Activated CD4-positive, CD25-positive, alpha-beta regulatory T cell (primary cell): ENCODE results near the gene WDR87.
"Not testable (repeated sequence)": the region's sequence is repeated elsewhere in the genome, so short reads cannot be mapped to it uniquely, and the experiment has no call there.

ENCODE experiments used
- DNase-seq, 4 experiments: peaks; one replicate each; lab custom pipeline; 2025; lab: John Stamatoyannopoulos, UW

Gene WDR87

DNA sequence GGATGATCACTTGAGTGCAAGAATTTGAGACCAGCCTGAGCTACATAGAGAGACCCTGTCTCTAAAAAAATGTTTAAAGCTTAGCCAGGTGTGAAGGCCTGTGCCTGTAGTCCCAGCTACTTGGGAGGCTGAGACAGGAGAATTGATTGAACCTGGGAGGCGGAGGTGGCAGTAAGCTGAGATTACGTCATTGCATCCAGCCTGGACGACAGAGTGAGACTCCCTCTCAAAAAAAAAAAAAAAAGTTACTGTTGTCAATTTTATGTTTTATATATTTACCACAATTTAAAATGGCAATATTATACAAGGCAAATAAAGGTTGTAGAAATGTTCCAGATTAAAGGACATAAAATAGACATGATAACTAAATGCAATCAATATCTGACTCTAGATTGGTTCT lies 29.2 kb downstream of the WDR87 start:
- no peak for DNase-seq

DNA sequence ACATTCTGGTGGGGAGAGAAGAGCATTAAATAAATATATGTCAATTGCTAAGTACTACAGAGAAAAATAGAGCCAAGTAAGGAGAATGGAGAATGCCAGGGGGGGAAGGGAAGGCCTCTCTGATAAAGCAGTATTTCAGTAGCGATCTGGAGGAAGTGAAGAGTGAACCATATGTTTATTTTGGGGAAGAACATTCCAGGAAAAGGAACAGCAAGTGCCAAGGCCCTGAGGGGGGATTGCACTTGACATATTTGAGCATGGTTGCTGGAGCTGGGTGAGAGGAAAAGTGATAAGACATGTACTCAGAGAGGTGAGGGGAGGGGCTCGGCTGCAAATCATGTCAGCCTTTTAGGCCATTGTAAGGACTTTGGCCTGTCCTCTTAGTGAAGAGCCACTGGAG lies 30.4 kb downstream of the WDR87 start:
- DNase-seq: no peak

DNA sequence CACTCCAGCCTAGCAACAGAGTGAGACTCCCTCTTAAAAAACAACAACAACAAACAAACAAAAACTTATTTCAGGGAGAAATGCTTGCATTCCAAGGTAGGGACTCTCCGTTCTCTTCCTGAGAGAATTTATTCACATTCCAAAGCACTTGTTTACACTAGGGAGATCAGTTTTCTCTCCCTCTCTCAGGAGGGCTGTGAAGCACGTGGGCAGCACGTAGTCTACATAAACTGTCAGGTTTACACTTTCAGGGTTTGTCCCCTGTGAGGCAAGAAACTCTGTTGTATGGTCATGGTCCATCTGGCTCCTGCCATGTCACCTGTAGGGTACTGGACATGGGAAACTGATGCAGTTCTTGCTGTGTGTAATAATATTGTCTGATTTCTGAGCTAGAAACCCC lies 31.6 kb downstream of the WDR87 start:
- no peak for DNase-seq

DNA sequence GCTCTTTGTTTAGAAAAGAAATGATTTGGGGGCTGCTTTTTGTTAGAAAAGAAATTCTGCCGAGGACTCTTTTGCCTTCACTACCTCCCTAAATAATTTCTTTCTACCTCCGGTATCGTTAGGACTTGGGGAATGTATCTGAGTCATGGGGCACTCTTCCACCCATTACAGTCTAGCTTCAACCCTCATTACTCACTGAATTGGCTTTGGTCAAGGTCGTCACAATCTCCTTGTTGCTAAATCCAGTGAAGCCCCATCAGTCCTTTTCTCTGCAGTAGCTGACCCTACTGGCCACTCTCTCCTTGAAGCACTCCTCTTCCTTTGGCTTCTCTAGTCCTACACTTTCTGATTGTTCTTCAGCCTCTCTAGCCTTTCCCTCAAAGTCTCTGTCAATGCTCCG lies 34.0 kb downstream of the WDR87 start:
- DNase-seq: no peak

DNA sequence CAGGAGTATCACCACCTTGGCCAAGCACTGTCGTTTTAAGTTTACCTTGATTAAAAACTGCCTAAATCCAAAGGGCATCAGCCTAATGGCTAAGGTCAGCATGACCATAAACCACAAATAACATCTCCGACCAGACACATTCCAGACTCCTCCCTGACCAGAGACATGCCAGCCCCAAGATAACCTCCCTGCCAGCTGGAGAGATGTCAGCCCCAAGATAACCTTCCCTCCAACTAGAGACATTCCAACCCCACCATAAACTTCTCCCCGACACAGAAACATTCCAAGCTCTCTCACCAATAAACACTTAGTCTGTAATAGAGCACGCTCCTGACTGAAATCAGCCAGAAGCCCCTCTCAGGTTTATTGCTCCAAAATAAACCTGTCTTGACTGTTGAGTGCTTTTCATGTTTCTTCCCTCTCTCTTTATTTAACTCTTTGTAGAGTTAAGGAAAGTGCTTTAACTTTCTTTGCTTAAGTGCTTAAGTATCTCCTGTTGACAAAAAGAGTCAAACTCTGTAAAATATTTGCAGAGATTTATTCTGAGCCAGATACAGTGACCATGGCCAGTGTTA lies 36.5 kb downstream of the WDR87 start:
- no peak for DNase-seq

DNA sequence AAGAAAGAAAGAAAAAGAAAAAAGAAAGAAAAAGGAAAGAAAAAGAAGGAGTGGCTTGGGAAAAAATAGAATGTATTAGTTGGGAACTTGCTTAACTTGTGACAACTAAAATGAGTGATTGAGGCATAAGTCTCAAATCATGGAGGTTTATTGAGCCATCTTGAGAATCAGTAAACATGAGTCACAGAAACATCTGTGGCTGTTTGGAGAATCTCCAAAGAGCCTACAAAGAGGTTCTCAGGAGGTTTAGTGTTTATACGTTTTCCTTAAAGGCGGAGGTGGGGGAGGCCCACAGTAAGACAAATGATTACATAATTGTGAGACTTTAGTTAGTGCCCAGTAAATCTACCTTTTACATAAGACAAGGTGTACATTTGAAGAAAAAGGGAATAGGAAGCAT lies 38.6 kb downstream of the WDR87 start:
- DNase-seq: no peak

DNA sequence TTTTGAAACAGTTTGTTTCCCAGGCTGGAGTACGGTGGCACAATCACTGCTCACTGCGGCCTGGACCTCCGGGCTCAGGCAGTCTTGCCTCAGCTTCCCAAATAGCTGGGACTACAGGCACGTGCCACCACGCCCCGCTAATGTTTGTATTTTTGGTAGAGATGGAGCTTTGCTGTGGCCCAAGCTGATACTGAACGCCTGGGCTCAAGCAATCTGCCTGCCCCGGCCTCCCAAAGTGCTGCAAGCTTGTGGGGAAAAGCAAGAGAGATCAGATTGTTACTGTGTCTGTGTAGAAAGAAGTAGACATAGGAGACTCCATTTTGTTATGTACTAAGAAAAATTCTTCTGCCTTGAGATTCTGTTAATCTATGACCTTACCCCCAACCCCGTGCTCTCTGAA lies 40.5 kb downstream of the WDR87 start:
- not testable (repeated sequence) for DNase-seq

DNA sequence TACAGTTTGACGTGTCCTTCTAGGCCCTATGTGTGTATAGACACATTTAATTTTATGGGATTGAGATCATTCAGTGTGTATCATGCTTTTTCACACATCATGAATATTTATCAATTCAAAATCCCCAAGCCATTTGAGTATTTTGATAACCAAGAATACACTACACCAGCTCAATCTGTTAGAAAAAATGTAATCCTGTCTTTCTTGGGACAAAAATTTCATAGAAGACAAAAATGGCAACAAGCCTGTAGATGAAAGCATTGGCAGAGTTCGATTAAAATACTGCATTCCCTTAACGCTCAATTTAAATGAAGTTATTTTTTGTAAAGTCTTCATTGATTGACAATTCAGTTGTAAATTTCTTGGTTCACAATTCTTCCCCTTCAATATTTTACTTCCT lies 41.9 kb downstream of the WDR87 start:
- DNase-seq: no peak

DNA sequence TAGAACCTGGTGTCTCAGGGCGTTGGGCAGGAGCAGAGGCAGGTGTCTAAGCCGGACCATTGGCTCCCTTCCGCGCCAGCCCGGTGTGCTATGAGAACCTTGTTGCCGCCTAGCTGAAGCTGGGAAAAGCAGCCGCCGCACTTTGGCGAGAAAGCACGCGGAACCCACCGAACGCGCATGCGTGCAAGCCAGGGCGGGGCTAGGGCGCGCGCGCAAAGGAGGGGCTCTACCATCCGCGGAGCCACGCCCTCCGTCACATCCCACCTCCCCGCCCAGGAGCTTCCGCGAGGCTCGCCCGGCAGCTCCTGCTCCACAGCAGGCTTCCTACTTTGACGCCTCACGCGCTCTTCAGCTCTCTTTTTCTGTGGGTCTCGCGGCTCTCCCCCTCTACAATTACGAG lies 51.3 kb downstream of the WDR87 start:
- DNase-seq: peak in 1 of 4 experiments; percentile 30

DNA sequence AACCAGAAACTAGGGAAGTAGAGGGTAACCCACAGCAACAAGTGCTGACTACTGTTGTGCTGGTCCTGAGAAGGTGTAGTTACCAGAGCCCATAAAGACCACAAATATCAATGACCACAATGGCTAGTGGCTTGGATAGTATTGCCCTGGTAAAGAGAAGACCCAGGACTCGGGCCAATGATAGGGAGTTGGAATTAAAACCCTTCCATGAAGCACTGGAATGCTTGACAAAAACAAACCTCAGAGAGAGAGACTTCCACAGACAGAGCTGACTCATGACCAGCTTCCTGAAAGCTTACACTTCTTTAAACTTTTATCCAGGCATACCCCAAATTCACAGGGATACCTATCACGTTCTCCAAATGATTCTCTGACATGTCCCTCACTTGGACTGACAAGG lies 60.5 kb downstream of the WDR87 start:
- no peak for DNase-seq
